Right ventricle myocardium superior (tissue), 1 donor: ENCODE measurements around the gene SUSD1. TPM values are rescaled to one million over a fixed set of nuclear protein-coding genes. Genes with fewer than 3 reads are reported as not detected.

Experiments
- ATAC-seq: fragments of 200-7000 bp; cut with Tn5 transposase; one replicate; pipeline ENCODE4 v1.9.1; 2020; ENCODE audit warnings: mild to moderate bottlenecking; ENCODE audit not compliant: poor library complexity
- DNase-seq: peaks from one replicate; pipeline ENCODE4 v3.0.0-alpha.2; 2020
- intact Hi-C: fragments of 100-400 bp; cut with DNase I; formaldehyde crosslinking; loops from one replicate; pipeline ENCODE4 v1.11.2; 2022
- total RNA-seq: library from RNA; stranded (reverse); fragmentation: NEBNext Ultra II Directional; extraction: Animal tissue kit (Norgen Biotek cat#: 25700); gene quantifications from one replicate; pipeline ENCODE4 v1.2.1, GENCODE V29; 2021
- donor health status: DM: no; HTN: yes; CAD: no; lungs with severe emphysema.

SUSD1 gene
- total RNA-seq, 1 donor from 2014 or later, result 6.4 TPM

DNA sequence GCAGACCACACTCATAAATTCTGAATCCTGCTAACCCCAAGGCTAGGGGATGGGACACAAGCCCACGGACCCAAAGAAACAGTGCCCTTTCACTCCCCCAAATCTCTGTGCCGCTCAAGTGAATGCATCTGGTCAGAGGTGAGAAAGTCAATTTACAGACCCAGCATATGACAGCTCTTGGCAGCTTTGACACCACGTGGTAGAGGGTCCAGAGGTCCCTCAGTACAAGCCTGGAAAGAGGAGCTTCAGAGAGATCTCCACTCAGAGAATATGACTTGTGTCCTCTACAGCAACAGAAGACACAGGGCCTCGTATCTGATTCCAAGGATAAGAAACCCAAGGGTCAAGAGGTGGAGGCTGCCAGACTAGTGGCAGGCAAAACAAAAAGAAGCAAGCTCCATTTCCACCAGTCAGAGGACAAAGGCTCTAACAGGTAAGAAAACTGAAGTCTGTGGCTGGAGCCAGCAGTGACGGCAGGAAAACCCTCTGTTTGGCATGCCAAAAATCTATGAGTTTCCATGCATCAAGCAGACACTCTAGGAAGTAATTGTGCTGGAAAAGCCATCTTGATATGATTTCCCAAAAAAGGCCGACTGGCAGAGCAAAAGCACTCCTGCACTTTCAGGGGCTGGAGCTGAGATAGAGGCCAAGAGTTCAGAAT lies 139.8 kb downstream of the SUSD1 start:
- ATAC-seq, result peak; percentile 73
- intact Hi-C loops, result no loop called here
- no peak for DNase-seq

DNA sequence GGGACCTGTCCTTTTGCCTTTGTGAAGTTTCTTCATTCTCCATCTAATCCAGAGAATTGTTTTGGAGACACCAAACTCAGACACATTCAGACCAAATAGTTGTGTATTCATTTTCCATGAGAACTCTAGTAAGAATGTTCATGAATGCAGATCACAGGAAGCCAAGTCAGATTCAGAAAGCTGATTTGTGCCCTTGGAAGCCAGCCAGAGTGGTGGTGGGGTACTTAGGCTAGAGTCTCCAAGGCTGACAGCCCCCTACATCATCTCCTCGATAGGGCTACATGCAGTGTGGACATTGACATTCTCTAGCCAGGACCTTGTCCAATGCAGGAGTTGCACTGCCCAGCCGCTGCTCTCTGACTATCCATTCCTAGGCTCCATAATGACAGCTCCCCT lies 140.9 kb downstream of the SUSD1 start:
- intact Hi-C loops, result no loop called here
- ATAC-seq (no peak), DNase-seq (no peak)

DNA sequence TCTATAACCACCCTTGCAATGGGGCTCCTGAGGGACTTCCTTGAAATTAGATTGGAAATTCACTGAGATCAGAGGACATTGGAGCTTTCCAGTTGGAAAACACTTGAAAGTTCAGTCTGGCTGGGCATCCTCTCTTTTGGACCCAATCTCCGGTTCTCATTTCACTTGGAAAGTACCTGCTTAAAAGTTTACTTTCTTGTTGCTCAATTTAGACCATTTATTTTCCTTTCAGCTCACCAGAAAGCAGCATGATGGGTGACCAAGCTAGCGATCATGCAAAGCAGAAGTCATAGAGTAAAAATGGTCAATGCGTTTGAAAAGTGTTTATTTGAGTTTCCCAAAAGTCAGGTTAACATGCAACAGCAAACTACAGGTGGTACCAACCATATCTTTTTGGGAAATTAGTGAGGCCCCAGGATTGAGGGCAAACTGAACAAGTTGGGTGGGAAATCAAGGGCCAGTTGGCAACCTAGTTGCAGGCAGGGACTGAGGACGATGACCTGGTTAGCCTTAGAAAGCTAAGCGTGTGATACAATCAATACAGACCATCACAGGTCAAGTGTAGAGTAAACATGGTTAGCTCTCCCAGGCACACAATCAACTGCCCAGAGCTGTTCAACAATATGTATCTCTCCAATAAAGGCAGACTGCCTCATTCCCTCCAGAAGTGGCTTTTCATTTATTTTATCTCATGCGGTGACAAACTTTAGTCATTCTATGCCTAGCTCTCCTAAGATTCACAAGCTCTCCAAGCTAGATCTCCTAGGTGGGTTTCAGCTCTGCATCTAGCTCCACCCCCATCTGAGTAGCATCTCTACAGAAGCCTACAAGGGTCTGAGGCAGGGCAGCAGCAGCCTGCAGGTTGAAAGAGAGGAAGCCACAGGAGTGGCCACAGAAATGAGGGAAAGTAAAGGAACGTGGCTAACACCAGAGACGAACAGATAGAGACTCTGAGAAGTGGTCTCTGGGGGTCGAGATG lies 141.6 kb downstream of the SUSD1 start:
- no peak for ATAC-seq
- intact Hi-C loops, result no loop called here
- no peak for DNase-seq

DNA sequence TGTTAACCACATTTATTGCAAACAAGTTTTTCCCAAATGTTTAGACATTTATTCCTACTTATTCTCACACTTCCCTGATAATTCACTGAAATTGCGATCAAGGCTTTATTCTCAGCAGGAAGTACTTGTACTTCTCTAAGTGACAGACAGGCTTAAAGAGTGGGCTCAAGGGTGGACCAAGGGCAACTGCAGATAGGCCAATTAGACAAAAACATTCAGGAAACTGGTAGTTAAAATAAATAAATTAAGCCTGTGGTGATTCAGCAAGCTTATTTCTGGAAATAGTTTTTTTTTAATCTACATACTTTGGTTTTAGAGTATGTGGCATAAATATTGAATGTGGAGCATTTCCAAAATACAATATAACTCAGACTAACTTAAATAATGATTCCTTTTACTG lies 142.4 kb downstream of the SUSD1 start:
- intact Hi-C loops, result no loop called here
- DNase-seq (no peak), ATAC-seq (no peak)

DNA sequence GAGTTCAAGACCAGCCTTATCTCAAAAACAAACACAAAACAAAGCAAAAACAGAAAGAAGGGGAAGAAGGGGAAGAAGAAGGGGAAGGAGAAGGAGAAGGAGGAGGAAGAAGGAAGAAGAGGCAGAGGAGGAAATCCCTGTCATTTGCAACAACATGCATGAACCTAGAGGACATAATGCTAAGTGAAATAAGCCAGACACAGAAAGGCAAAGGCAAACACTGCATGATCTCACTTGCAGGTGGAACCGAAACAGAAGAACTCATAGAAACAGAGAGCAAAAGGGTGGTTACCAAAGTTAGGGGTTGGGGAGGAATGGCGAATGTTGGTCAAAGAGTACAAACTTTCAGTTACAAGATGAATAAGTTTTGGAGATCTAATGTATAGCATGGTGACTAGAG lies 143.1 kb downstream of the SUSD1 start:
- no peak for DNase-seq
- ATAC-seq, result no peak
- intact Hi-C loops, result no loop called here

DNA sequence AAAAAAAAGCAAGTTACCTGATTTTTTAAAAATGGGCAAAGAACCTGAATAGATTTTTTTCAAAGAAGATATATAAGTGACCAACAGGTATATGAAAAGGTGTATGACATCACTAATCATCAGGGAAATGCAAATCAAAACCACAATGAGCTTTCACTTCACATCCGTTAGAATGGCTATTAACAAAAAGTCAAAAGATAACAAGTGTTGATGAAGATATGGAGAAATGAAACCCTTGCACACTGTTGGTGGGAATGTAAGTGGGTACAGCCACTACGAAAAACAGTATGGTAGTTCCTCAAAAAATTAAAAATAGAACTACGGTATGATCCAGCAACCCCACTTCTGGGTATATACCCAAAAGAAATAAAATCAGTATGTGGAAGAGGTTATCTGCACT lies 143.7 kb downstream of the SUSD1 start:
- intact Hi-C loops, result no loop called here
- ATAC-seq (no peak), DNase-seq (no peak)

DNA sequence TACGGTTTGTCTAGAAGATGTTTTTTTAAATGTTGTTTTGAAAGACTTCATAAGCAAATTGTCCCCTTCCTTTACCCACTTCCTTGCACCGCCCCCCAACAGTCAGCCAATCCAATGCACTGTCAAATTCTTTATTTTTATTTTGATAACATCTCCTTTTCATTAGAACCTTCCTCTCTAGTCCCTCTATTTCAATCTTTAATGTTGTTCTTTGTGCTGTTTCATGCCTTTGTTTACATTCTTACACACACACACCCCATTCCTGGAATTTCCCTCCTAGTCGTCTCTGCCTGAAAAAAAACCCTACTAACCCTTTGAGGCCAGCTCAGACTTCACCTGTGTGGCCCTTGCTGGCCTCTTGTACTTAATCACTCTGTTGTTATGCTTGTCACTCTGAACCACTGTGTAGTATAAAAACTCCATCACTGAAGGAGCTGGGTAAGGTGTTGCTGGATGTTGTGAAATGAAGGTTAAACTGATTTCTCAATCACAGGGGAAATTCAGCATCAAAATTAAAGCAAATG lies 145.1 kb downstream of the SUSD1 start:
- ATAC-seq, result no peak
- intact Hi-C loops, result no loop called here

DNA sequence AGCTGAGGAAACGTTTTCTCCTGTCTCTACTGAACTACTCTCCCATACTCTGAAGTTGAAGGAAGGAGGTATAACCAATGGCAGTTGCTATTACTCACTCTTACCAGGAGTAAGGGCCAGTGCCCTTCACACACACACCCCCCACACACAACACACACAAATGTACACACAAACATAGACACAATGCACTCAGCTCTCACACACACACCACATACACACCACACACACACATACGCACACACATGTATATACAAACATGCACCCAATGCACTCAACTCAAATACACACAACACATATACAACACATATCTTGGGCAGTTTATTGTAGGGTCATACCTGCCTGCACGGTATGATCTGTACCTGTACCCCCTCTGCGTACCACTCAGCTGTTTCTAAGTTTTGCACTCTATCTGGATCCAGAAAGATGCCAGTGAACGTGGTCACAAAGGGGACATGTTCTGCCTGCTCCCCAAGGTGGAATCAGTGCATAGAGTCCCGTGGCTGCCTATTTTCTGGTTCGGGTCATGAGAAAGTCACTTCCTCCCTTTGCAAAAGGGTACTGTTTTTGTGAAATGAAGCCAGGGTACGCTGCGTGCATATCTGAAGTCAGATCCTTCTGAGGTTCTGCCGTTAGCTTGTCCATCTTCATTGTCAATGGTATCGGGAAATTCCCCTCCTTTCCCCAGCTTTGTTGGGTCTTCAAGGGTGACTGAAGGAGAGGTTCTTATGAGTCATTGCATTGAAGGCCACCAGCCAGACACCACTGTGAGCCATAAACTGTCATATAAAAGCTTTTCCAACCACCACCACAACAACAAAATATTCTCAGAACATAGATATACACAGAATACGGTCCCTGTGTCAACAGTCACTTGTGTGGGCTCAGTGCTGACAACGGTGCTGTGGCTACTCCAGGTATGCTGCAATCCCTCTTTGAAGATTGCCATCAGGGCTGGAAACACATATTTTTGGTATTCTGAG lies 146.6 kb downstream of the SUSD1 start:
- no peak for ATAC-seq
- intact Hi-C loops, result no loop called here
- DNase-seq, result no peak

More for the DNA sequence above, 145.1 kb downstream of the SUSD1 start:
- no peak for DNase-seq

DNA sequence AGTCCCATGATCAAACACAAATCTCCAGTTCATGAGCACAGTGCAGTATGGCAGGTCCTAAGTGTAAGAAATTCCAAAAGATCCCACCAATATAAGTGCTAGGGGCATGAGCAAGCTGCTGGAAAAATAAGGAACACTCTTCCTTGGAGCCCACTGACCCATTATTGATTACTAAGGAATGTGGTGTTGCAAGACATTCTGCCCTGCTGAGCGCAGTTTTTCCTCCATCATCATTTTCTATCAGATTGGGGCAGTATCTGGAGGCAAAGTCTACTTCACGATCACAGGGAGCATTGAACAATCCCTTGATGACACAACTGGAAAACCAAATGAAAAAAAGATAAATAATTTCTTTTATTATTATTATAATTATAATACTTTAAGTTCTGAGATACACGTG lies 149.2 kb downstream of the SUSD1 start:
- intact Hi-C loops, result no loop called here
- DNase-seq (no peak), ATAC-seq (no peak)

DNA sequence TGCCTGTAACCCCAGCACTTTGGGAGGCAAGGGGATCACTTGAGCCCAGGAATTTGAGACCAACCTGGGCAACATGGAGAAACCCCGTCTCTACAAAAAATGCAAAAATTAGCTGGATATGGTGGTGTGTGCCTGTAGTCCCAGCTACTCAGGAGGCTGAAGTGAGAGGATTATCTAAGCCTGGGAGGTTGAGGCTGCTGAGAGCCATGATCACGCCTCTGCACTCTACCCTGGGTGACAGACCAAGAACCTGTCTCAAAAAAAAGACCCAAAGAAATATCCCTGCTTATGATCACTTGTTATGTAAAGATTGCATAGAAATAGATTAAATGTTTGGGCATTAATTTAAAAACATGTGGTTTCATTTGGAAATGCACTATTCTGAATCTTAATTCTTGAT lies 153.4 kb downstream of the SUSD1 start:
- intact Hi-C loops, result no loop called here
- DNase-seq (no peak), ATAC-seq (no peak)

DNA sequence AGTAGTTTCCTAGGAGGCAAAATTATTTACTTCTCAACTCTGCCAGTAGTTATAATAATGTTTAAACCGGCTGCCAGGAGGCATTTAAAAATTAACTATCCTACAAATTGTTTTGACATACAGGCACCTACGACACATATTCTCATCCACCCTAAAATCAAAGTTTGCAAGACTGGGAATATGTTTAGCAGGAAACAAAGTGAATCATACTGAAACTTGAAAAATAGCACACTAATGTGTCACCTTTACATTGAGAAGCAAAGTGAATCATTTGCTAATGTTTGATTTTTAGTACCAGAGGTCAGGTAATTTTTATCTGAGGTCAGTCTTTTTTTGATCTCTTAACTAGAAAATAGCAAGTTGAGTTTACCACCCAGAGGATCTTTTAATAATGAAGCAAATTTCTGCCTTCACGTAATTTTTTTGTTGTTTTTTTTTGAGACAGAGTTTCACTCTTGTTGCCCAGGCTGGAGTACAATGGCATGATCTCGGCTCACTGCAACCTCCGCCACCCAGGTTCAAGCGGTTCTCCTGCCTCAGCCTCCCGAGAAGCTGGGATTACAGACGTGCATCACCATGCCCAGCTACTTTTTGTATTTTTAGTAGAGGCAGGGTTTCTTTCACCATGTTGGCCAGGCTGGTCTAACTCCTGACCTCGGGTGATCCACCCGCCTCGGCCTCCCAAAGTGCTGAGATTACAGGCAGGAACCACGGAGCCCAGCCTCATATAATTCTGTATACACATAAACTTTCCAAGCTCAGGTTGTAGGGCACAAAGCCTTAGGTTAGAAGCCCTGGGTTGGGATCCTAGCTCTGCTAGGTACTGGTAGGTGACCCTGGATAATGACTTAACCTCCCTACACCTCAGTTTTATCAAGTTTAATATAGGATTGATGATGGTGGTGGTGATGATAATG lies 154.2 kb downstream of the SUSD1 start:
- intact Hi-C loops, result no loop called here
- DNase-seq, result no peak
- ATAC-seq, result no peak

DNA sequence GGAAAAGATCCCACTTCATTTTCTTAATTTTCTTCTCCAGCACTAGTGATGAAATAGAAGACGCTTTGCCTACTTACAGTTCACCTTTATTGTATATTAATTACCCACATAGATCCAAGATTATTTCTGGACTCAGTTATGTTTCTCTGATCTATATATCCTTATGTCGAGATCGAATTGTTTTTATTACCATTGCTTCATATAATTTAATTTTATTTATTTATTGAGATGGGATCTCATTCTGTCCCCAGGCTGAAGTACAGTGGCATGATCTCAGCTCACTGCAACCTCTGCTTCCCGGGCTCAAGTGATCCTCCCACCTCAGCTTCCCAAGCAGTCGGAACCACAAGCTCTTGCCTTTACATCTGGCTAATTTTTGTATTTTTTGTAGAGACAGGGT lies 157.2 kb downstream of the SUSD1 start:
- intact Hi-C loops, result no loop called here
- no peak for DNase-seq
- ATAC-seq, result no peak

DNA sequence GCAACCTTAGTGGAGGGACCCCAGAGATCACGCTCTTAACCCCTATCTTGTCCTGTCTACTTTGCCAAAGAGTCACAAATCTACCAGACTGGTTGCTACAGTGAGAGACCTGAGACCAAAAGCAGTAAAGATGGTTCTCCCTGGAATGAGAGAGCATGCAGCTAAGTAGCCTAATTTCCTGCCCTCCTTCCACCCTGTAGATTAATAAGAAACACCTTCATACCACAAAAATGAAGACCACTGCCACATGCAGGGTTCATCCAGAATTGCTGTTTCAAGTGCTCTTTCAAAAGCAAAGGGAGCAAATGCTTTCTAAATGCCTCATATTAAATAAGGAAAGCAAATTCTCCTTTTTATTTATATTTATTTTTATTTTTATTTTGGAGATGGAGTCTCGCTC lies 159.4 kb downstream of the SUSD1 start:
- DNase-seq (no peak), ATAC-seq (no peak)
- intact Hi-C loops, result no loop called here

DNA sequence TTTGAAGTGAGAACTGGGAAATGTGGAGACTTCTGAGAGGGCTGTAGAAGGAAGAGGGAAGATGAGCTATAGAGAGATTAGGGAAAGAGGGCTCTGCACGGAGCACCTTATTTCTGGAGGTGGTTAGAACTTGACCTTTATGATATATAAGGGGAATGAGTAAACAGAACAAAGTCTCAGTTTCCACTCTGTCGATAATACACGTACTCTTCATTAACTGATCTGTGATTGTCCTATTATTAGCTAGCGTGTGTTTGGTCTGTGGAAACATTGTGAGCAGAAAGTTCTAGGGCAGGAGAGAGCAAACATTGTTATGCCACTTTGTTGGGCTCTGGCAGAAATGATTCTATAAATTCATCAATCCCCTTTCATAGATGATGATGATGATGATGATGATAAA lies 159.9 kb downstream of the SUSD1 start:
- DNase-seq, result no peak
- intact Hi-C loops, result no loop called here
- ATAC-seq, result no peak

DNA sequence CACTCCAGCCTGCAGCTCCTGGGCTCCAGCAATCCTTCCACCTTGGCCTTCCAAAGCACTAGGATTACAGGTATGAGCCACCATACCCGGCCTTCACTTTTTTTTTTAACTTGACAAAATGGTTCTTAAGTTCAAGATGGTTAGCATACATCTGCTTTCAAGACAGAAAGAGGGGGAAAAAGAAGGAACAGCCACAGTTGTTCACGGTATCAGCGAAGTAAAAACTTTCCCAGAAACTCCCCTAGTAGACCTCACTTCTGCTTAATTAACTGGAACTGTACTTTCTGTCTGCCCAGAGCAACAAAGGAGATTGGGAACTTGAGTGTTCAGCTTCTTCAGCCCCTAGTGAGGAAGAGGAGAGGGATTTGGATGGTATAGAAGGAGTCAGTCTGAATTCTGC lies 161.8 kb downstream of the SUSD1 start:
- ATAC-seq, result peak; percentile 28
- no peak for DNase-seq
- intact Hi-C loops, result no loop called here

DNA sequence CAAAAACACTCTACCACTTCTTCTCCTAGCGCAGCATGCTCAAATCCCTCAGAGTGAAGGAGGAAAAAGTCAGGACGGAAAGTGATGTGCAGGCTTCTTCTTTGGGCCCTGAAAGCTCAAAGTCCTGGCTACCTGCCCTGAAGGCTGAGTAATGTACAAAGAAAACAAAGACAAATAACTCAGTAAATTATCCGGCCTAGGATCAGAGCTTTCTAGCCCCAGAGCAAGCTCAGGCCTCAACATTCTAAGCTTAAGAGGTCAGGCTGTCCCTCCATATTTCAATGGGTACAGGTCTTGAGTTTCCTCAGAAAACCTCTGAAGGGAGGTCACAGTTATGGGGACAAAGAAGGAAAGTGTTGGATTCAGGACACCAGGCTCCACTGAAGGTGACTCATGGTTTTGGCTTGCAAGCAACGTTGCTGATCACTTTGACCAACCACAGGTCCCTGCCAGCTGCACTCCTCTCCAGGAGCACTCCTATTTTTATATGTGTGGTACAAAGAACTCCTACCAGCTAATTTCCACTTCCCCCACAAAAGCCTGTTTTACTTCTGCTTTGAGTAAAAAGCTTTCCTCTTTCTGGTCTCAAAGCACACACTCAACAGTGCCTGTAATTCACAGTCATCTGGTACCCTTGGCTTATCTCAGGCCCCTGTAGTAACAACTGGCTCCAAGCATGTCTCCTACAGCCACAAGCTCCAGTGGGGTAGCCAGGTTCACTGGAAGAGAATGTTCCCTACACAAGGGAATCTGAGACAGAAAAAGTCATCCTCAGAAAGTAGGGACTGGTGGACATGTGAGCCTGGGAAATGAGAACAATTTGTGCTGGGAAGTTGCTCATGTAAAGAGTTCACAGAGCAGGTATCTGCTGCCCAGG lies 162.8 kb downstream of the SUSD1 start:
- DNase-seq (peak; percentile 64), ATAC-seq (peak; percentile 89)
- intact Hi-C loops, result no loop called here

DNA sequence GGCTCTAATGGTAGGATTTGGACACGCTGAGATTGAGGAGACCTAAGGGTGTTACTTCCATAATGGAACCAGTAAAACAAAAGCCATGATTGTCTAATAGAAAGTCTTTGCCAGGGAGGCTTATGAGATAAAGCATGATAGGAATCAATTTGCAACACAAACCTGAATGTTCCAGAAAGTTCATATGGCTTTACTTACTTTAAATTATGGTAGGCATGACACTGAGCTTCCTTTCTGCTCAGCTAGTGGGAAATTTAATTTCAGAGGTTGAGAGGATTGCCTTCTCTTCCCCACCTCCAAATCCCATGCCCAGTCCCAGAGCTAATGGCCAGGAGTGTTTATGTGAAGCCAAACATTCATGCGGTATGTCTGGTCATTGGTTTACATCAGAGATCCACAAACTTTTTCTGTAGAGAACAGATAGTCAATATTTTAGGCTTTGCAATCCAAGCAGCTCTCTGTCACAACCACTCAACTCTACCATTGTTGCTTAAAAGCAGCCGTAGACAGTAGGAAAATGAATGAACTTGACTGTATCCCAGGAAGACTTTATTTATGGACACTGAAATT lies 164.0 kb downstream of the SUSD1 start:
- intact Hi-C loops, result no loop called here
- DNase-seq, result no peak
- ATAC-seq, result no peak
